ENCODE results near the gene FGF22.

Gene FGF22

DNA sequence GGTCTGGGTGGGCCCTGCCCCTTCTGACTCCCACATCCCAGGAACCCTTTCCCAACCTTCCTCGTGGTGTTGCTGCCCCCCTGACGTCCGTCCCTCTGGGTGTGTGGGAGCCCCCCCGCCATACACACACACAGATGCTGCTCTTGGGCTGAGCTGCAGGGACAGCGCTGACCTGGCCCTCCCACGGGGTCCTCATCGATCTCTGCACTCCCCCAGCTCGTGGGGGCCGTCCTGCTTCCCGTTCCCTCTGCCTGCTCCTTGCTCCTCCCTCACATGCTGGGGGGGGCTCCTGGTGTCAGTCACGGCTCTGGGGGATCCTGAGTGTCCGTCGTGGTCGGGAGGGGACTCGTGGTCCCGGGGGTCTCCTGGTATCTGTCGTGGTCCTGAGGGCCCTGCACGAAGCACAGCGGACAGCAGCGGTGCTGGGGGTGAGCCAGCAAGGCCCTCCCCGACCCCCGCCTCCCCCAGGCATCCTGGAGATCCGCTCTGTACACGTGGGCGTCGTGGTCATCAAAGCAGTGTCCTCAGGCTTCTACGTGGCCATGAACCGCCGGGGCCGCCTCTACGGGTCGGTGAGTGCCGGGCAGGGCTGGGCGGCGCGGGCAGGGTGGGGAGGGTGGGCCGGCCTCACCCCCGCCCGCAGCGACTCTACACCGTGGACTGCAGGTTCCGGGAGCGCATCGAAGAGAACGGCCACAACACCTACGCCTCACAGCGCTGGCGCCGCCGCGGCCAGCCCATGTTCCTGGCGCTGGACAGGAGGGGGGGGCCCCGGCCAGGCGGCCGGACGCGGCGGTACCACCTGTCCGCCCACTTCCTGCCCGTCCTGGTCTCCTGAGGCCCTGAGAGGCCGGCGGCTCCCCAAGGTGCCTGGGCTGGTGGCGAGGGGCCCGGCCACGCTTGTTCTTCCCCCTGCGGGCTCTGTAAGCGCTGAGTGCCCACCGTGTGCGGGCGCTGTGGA is 3.4 kb downstream of the FGF22 start:
- DNase-seq (ENCODE audit: low read depth in 3 of 3, low spot score in 1 of 3): no peak

DNA sequence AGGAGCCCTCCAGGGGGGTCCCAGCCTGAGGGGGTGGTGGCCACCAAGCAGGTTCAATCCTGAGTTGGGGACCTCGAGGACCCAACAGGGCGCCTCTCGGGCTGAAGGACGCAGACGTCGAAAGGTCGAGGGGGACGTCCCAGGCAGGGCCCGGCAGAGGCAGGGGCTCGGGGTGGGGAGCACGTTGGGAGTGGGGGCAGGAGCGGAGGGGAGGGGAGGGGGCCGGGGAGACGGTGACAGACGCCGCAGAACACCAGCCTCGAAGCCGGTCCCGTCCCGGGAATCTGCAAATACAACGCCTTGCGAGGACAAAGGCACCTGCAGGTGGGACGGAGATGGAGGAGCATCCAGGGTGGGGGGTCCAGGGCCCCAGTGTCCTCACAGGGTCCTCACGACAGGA is 4.1 kb downstream of the FGF22 start:
- DNase-seq (ENCODE audit: low read depth in 3 of 3, low spot score in 1 of 3): no peak

DNA sequence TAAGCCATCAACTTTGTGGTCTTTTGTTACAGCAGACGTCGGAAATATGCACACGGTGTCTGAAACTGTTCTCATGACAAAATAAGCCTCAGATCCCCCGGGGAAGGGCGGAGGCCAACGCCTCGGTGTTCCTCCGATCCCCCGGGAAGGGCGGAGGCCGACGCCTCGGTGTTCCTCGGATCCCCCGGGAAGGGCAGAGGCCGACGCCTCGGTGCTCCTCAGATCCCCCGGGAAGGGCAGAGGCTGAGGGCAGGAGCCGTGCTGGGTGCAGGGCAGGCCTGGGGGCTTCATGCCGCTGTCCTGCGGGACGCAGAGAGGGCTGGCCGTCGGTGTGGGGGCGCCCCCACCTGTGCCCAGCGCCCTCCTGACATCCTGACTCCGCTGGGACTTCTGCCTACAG is 4.7 kb downstream of the FGF22 start:
- DNase-seq (ENCODE audit: low read depth in 3 of 3, low spot score in 1 of 3): no peak

DNA sequence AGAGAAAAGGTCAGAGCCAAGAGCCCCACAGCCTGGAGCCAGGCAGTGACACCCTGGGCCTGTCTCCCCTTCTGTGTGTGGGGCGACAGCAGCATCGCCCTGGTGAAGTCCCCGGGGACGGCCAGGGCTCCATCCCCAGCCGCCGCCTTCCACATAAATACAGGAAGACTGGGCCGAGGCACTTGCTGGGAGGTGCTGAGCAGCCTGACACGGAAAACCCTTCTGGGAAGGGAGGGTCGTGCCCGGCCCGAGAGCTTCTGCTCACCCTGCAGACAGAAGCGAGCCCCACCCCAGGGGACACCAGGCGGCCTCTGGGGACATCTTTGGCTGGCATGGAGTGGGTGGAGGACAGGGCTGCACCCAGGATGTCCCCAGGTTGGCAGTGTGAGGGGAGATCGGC is 5.1 kb downstream of the FGF22 start:
- DNase-seq (ENCODE audit: low read depth in 3 of 3, low spot score in 1 of 3): no peak

DNA sequence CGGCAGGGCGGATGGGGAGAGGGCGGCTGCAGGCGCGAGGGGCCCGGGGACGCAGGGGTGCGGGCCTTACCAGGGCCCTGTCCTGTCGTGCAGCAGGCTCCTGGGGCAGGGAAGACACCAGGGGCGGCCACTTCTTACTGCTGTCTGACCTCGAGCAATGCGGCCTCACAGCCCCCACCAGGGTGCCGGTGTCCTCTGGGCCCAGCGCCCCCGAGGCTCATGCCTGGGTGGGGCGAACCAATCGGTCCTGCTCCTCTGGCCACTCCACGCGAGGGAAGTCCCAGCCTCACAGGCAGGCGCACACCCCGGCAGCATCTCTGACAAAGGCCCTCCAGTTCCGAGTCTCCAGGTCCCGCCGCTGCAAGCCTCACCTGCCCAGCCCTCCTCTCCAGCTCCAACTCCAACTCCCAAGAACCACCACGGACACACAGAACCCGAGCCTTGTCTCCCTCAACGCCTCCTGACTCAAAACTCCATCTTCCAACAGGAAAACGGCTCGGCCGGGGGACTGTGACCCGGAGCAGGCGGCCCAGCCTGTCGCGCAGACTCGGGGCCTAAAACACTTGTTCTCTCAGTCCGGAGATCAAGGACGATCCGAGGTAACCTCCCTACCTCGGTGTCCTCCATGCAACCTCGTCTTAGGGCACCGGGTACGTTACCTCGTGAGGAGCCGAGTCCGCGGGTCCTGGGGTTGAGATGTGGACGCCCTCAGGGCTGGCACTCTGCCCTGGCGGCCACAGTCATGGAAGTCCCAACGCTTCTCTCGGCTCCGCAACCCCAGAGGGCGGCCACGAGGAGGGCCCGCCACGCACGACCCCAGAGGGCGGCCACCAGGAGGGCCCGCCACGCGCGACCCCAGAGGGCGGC is 6.5 kb downstream of the FGF22 start:
- no peak for DNase-seq (ENCODE audit: low read depth in 3 of 3, low spot score in 1 of 3)

DNA sequence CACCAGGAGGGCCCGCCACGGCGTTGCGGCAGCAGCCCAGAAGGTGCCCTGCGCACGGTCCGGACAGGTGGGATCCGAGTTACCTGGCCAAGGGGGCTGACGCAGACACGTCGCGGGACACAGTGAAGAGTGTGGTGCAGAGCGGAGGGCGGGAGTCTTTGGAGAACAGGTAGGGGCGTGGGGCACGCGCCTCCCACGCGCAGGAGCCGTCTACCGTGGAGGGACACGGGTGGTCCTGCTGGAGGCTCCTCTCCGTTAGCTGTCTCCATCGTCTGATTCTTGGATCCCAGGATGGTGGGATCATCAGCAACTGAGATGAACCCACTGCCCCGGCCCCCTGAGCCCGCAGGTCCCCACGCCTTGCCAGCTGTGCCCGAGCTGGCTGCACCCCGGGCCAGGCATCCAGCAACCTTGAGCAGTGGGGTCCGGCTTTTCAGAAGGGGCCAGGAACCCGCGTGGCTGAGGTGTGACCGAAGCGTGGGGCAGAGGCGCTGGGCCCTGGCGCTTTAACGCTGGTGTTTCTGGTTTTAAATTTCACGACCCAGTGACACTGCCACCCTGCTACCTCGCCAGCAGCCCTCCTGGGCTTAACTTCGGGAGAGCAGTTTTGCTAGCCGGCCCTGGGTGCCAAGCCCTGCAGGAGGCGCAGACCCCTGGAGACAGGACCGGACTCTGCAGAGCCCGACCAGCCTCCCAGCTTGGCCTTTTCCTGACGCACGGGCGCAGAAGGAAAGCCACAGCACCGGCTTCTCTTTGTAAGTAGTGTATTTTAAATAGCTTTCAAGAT is 7.3 kb downstream of the FGF22 start:
- no peak for DNase-seq (ENCODE audit: low read depth in 3 of 3, low spot score in 1 of 3)

DNA sequence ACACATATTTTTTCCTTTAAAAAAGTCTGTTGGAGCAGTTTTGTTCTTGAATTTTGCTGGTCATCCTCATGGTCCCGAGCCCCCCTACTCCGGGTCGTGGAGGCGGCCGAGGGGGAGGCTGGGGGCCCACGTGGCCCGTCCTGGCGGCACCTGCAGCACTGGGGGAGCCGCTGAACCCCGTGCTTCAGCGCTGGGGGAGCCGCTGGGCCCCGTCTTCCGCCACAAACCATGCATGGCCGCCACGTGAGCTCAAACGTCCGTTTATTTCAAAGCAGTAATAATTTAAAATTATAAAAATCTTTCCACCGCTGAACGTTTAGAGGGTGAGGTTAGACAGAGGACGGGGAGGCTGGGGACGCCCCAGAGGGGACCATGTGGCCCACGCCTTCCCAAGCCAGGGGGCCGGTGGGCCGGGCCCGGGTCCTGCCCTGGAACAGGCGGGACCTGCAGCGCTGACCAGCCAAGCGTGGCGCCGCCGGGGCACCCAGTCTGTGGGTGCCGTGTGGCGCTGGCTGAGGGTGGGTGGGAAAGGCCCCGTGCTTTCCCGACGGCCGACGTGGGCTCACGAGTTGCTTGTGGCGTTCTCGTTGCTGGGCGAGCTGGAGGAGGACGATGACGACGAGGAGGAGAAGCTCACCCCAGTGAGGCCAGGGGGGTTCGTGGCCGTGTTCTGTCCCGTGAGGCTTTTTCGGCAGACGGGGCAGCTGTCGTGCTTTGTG is 8.0 kb downstream of the FGF22 start:
- DNase-seq (ENCODE audit: low read depth in 3 of 3, low spot score in 1 of 3): no peak

DNA sequence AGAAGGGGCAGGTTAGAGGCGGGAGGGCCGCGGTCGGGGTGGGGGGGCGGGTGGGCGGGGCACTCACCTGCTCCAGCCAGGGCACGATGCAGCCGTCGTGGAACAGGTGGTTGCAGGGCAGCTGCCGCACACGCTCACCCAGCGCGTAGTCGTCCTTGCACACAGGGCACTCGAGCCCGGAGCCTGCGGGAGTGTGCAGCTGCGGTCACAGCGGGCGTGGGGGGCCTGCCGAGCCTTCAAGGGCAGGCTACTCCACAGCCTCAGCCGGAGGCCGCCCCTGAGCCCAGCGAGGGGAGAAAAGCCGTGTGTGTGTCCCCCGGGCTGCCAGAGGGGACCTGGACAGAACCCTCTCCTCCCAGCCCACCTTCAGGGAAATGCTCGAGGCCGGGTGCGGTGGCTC is 8.6 kb downstream of the FGF22 start:
- no peak for DNase-seq (ENCODE audit: low read depth in 3 of 3, low spot score in 1 of 3)

DNA sequence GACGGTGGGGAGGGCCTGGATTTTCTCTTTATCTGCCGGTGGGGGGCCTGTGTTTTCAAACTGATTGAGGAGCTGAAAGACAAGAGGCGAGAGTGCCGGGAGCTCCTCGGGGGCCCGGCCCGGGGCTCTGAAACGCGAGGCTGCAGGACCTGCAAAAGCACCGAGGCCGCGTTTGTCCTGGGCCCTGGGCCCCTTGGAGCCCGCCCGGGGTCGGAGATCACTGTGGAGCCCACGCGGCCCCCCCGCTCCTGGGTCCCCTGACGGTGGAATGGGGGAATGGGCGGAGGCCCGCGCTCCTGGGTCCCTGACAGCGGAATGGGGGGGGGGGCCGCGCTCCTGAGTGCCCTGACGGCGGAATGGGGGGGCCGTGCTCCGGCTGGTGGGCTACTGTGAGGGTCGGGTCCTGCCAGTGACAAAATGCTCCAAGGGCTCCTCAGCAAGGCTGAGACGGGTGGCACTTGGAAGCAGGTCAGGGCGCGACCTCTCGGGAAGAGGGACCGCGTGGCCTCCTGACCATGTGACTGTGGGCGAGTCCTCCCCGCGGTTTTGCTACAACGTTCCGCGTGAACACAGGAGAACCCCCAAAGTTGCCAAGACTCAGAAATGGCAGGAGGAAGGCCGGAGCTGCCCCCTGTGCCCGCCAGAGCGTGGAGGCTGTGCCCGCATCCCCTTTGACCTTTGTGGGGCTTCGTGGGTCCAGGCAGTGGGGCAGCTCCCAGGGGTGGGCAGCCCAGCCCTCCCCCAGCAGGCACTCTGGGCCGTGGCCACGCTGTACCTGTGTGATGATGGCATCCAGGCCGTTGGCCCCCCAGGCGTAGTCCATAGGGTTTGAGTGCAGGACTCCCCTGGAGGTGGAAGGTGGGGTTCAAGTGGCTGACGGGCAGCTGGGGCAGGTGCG is 9.5 kb downstream of the FGF22 start:
- no peak for DNase-seq (ENCODE audit: low read depth in 3 of 3, low spot score in 1 of 3)

DNA sequence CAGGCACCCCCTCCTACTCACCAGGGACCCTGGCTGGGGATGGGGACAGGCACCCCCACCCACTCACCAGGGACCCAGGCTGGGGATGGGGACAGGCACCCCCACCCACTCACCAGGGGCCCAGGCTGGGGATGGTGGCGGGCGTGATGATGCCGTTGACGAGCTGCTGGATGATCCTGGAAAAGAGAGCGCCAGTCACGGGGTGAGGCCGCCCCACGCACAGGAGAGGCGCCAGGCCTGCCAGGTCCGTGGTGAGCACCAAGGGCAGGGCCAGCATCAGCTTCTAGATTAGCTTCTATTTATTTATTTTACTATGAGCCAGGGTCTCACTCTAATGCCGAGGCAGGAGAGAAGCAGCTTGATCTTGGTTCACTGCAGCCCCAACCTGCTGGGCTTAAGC is 10.4 kb downstream of the FGF22 start:
- DNase-seq (ENCODE audit: low read depth in 3 of 3, low spot score in 1 of 3): no peak

DNA sequence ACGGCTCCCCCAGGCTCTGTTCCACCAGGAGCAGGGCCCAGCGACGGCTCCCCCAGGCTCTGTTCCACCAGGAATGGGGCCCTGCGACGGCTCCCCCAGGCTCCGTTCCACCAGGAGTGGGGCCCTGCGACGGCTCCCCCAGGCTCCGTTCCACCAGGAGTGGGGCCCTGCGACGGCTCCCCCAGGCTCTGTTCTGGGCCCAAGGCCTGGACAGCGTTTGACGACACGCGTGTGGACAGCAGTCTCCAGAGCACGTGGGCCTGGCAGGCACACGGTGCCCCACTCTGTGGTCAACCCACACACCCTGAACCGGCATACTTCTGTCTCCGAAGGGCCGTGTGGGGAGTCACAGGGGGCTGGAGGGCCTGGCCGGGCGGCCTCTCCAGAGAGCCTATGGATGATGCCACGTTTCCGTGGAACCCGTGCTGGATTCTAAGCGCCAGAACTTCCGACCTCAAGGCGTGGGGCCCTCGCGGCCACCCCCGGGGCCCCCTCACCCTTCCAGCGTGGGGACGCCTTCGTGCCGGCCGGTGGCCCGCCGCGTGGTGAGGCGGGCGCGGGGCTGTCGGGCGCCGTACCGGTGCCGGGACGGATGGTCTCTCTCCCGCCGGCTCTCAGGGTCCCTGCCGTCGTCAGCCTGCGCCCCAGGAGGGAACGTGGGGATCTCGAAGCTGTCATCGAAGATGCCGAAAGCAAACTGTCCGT is 11.6 kb downstream of the FGF22 start:
- DNase-seq (ENCODE audit: low read depth in 3 of 3, low spot score in 1 of 3): no peak

DNA sequence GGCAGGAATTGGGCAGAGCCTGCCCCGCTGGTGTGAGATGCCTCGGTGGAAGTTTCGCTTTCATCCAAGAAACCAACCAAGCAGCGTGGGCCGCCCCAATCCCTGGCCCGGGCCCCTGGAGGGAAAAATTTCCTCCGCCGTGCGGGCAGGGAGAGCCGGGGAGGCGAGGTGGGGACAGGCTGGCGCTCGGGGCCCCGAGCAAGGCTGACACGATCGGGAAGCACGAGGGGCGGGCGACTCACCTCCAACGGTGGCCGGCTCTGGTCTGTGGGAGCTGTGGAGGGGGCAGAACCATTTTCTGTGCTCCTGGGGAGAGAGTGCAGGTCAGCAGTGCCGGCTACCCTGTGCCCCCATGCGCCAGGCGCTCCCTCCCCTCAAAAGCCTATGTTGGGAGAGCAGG is 12.3 kb downstream of the FGF22 start:
- no peak for DNase-seq (ENCODE audit: low read depth in 3 of 3, low spot score in 1 of 3)

DNA sequence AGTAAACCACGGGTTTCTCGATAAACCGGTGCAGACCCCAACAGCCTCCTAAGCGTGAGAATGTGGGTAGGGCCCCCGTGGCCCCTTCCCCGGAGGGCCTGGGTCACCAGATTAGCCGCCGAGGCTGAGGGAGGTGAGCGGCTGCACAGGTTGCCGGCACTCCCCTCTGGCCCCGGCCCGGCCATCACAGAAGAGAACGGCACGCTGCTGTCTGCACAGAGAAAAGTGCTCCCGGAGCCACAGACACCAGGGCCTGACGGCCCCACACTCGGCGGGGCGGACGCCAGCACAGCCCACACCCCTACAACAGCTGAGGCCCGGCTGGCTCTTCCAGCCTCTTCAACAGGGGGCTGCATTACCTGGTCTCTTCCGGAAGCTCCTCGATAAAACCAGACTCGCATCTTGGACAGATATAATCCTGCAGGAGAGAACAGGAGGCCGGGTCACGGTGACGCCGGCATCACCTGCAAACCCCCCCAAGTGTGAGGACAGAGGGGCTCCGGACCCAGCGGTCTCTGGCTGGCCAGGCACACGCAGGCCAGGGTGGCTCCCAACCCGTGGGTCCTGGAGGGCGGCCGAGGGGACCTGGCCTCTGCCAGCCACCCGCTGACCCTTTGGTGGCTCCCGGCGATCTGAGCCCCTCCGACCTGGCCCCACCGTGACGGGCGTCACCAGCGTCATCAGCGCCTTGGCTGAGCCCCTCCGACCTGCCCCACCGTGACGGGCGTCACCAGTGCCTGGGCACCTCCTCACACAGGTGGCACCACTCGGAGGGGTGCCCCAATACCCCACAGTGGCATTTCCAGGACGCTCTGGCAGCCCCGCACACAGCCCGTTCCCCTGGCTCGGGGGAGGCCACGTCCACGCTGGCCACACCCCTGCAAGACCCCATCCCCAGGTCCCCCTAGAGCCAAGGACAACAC is 13.0 kb downstream of the FGF22 start:
- DNase-seq (ENCODE audit: low read depth in 3 of 3, low spot score in 1 of 3): no peak

DNA sequence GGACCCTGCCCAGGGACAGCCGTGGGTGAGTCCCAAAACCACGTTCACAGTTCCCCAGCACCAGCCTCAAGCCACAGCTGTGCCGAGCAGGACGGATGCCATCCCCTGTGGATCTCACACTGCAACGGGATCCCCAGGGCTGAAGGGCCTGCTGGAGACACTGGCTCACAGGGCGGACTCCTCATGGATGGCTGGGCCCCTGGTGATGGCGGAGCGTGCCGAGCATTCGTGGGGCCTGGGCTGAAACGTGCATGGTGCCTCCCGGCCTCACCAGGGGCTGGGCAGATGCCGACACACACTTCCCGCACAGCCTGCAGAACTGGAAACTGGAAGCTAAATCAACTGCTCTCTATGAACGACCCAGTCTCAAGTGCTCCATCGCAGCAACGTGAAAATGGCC is 13.7 kb downstream of the FGF22 start:
- no peak for DNase-seq (ENCODE audit: low read depth in 3 of 3, low spot score in 1 of 3)

DNA sequence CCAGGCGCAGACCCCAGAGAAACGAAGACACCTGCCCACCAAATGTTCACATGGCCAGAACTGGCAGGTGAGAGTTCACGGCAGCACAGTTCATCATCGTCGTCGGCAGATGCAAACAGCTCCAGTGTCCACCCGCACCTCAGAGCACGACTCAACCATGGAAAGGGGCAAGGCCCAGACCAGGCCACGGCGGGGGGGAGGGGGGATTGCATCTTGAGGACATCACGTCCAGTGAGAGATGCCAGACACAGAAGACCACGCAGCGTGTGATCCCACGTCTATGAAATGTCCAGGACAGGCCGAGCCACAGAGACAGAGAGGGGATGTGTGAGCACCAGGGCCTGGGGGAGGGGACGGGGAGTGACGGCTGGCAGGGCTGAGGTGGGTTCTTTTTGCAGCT is 16.0 kb downstream of the FGF22 start:
- DNase-seq (ENCODE audit: low read depth in 3 of 3, low spot score in 1 of 3): no peak

DNA sequence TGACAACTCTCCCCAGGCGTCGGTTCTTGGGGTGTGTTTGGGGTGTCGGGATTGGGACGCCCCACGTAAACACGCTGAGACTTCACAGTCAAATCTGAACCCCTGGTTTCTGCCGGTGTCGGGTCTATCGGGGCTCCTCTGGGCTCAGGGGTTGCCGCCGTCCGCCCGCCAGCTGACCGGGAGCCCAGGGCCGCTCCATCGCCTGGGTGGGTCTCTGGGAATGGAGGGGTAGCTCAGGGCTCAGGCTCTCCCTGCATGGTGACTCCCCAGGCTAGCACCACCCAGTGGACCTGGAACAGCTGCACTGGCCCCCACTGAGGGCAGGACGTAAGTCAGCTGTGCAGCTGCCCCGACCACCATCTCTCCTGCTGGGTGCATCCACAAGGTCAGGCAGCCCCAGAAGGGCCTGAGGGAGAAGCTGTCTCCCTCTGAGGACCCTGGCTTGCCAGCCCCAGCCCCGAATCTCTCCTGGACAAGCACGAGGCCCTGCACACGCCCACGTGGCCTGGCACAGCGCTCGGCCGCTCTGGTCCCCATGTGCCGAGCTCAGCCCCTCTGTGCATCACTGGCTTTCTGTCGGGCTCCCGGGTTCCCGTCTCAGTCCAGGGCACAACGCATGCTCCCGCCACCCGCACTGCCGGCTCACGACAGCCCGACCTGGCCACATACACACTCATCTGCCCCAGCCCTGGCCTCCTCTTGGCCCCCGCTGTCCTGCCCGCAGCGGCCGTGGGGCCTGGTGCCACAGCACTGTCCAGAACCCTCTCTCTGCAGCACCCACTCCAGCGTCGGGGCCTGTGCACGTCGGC is 17.3 kb downstream of the FGF22 start:
- DNase-seq (ENCODE audit: low read depth in 3 of 3, low spot score in 1 of 3): no peak

DNA sequence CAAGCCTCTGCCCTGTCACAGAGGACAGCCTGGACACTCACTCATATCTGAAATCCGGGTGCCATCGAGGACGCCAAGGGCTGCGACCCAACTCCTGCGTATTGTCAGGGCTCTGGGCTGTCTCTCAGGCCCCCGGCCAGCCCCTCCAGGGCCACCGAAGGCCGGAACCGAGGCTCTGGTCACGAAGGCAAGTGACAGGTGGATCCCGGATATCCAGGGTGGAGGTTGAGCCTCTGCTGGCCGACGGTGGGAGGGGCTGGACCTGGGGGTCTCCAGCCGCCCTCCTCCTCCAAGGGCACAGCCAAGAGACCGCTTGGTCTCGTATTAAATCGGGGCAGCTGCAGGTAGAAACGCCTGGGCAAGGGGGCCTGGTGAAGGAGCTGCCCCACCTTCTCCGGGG is 17.9 kb downstream of the FGF22 start:
- no peak for DNase-seq (ENCODE audit: low read depth in 3 of 3, low spot score in 1 of 3)
